Suppressor macrophage treated with lipopolysaccharide for 4 hours (primary cell): ENCODE measurements around the gene MPND.

Source experiments
- DNase-seq: peaks from one replicate; pipeline ENCODE4 v3.0.0-alpha.2; 2020

Gene MPND

DNA sequence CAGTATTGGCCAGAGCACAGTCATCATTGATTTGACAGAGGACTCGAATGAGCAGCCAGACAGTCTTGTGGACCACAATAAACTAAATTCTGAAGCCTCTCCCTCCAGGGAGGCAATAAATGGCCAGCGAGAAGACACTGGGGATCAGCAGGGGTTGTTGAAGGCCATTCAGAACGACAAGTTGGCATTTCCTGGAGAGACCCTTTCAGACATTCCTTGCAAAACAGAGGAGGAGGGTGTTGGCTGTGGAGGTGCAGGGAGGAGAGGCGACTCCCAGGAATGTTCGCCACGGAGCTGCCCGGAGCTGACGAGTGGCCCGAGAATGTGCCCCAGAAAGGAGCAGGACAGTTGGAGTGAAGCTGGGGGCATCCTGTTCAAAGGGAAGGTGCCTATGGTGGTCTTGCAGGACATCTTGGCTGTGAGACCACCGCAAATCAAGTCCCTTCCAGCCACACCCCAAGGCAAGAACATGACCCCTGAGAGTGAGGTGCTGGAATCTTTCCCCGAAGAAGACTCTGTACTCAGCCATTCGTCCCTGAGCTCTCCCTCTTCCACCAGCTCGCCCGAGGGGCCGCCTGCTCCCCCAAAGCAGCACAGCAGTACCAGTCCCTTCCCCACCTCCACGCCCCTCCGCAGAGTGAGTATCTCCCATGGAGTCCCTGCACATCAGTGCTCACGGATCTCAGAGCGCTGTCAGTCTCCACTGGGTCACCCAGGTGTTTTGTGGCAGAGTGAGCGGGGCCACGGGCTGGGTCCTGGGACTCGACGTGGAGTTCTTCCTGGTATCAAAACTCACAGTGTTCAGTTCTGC lies 66.0 kb downstream of the MPND start:
- DNase-seq: no peak
